Adrenal gland (tissue), 12 donors: ENCODE results near the gene PDE9A. TPM values are rescaled to one million over a fixed set of nuclear protein-coding genes. Genes with fewer than 3 reads are reported as not detected.
A peak's percentile ranks its signal among the peaks of the same experiment; 100 is the strongest.

ENCODE experiments used
- DNase-seq, 7 donors: peaks; one replicate each; pipeline ENCODE4 v3.0.0-alpha.2; 2019 to 2020
- H3K27ac ChIP-seq, 5 donors: fragments of 200-600 bp; sonication (generic) in 4 of 5; 1 replicate in 3 of 5; 2 replicates in 2 of 5; pipeline versions ENCODE4 v1.5.1 to v1.8.0; 2016 to 2020; ENCODE audit warnings: mild to moderate bottlenecking in 1 of 5
- H3K27me3 ChIP-seq: fragments of 200-600 bp; 2 replicates; pipeline ENCODE4 v1.8.0; 2021
- H3K36me3 ChIP-seq, 2 donors: fragments of 200-600 bp; replicated peaks in 1 of 2; 1 replicate in 1 of 2; 2 replicates in 1 of 2; pipeline versions ENCODE4 v1.5.1 to v1.8.0; 2018 to 2022
- H3K4me1 ChIP-seq, 2 donors: fragments of 200-600 bp; replicated peaks in 1 of 2; 1 replicate in 1 of 2; 2 replicates in 1 of 2; pipeline versions ENCODE4 v1.5.1 to v1.8.0; 2018 to 2021
- H3K4me3 ChIP-seq, 4 donors: fragments of 200-600 bp; sonication (generic) in 3 of 4; one replicate each; pipeline ENCODE4 v1.5.1; 2016 to 2018
- H3K9me3 ChIP-seq, 3 donors: fragments of 200-600 bp; sonication (generic) in 1 of 3; replicated peaks in 1 of 3; 1 replicate in 2 of 3; 2 replicates in 1 of 3; pipeline versions ENCODE4 v1.5.1 to v1.8.0; 2016 to 2021
- POLR2A ChIP-seq, 2 donors: fragments of 450-650 bp; IDR thresholded peaks; one replicate each; pipeline ENCODE4 v1.6.1; 2017; ENCODE audit warnings: antibody characterized with exemption in 2 of 2, mild to moderate bottlenecking in 2 of 2, moderate library complexity in 1 of 2
- WGBS, 4 donors: extraction: QIAGEN DNeasy Blood & Tissue Kit in 2 of 4; methylation state at CpG; one replicate each; pipeline versions ENCODE4 v1.1.5 to v1.1.7; 2013 to 2017; 5-methylcytosine and 5-hydroxymethylcytosine counted together
- intact Hi-C, 2 donors: fragments of 100-400 bp; cut with DNase I; formaldehyde crosslinking; loops; one replicate each; pipeline versions ENCODE4 v1.14.1 to v1.15.0; 2022 to 2023
- polyA plus RNA-seq, 3 donors: library from polyadenylated mRNA; stranded (reverse); fragments of 200-250 nt in 2 of 3; fragments of 350-450 nt in 1 of 3; fragmentation: Illumina TruSeq in 1 of 3; extraction: RNeasy Lipid Tissue Mini Kit (QIAGEN cat#74804) in 1 of 3; gene quantifications; one replicate each; pipeline ENCODE4 v1.2.3, GENCODE V29; 2013 to 2014
- total RNA-seq, 9 donors: library from RNA; depleted of rRNA in 4 of 9; stranded (reverse); fragments of >200 nt in 4 of 9; fragments of 120-200 nt in 1 of 9; fragmentation: NEBNext Ultra II Directional in 1 of 9; extraction: Animal tissue kit (Norgen Biotek cat#: 25700) in 1 of 9; gene quantifications; one replicate each; pipeline versions ENCODE4 v1.1.0 to v1.2.4, GENCODE V29; 2013 to 2023
- TF ChIP-seq, protein P1 (sequence below), 6 experiments: fragments of 450-650 bp in 4 of 6; fragments of 200-600 bp in 2 of 6; sonication (generic) in 1 of 6; IDR thresholded peaks; 1 replicate in 5 of 6; 2 replicates in 1 of 6; pipeline versions ENCODE4 v1.5.1 to v1.8.0; 2016 to 2021; ENCODE audit warnings: antibody characterized with exemption in 6 of 6, mild to moderate bottlenecking in 2 of 6, moderate library complexity in 1 of 6
- donor health status: healthy with polysubstance abuse.
- donor health status: Bipolar disorder and iron deficiency.
- donor health status: DM: yes; HTN: yes; CAD: no.
- donor health status: DM: no; HTN: no; CAD: no.
- donor health status: DM: no; HTN: no; CAD: no.
- donor health status: DM: yes; HTN: yes; CAD: no.

Gene PDE9A
- total and polyA plus RNA-seq, 12 donors, result 4.6 to 58.1 (median 19.5) TPM

DNA sequence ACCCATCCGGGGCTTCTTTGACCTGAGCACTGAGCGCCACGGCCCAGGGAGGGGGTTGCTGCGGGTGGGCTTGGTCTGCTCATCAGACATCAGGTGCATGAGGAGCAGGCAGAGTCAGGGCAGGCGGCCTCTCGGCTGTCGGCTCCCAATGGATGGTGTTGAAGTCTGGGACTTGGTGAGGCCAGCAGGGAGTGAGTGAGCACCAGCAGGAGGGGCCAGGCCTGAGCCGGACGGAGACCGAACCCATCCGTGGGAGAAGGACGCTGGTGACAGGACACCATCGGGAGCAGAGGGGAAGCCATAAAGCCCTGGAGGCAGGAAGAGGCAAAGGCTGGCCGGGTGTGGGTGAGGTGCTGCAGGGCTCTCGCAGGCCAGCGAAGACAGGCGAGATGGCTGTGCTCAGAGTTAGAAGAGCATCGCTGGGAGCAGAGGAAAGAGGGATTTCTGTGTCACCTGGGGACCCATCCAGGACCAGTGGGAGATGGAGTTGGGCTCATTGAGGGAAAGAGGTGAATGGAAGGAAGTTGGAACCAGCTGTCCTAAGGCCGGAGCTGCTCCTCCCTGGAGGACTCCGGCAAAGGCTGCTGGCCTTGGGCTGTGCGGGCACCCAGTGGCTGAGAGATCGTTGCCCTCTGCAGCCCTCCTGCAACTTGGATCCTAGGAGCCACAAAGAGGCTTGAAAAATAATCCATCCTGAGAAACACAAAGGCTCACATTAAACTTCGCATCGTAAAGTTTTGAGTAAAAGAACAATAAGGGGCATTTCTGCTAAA, 49.9 kb downstream of the PDE9A start:
- intact Hi-C loops, result no loop called here
- 89 to 94% (median 91%) methylated on average over 24 of the region's 24 CpGs for WGBS, 4 donors
- DNase-seq, result no peak
- Histone ChIP-seq H3K4me3 (no peak overlapping the region), H3K27ac (no peak overlapping the region), H3K9me3 (no peaks in the 10 kb centered on the region), H3K27me3 (no peaks in the 10 kb centered on the region), H3K4me1 (peaks cover 5 to 12% of the 10 kb centered on the region in 2 donors), H3K36me3 (no peaks in the 10 kb centered on the region)
- TF ChIP-seq, protein P1, sequence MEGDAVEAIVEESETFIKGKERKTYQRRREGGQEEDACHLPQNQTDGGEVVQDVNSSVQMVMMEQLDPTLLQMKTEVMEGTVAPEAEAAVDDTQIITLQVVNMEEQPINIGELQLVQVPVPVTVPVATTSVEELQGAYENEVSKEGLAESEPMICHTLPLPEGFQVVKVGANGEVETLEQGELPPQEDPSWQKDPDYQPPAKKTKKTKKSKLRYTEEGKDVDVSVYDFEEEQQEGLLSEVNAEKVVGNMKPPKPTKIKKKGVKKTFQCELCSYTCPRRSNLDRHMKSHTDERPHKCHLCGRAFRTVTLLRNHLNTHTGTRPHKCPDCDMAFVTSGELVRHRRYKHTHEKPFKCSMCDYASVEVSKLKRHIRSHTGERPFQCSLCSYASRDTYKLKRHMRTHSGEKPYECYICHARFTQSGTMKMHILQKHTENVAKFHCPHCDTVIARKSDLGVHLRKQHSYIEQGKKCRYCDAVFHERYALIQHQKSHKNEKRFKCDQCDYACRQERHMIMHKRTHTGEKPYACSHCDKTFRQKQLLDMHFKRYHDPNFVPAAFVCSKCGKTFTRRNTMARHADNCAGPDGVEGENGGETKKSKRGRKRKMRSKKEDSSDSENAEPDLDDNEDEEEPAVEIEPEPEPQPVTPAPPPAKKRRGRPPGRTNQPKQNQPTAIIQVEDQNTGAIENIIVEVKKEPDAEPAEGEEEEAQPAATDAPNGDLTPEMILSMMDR (IDR thresholded peaks at IDR 0.05), result no peak
- TF ChIP-seq POLR2A (IDR thresholded peaks at IDR 0.05), result no peak

DNA sequence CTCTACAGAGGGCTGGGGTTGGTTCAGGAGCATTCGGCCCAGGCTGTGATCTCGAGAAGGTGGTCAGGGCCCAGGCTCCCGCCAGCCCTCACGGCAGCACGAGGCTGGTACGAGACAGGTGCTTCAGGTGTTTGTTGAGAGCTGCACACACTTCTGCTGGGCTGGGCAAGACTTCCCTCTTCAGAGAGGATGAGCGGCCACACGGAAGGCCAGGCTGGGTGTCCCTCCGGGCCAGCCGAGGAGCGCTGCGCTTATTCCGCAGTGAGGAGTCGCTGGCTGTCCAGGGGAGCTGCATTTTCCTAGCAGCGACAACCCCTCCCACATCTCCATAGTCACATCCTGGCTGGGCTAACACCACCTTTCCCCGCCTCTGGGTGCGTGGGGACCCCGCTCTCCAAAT, 50.5 kb downstream of the PDE9A start:
- Histone ChIP-seq H3K27ac (peak overlapping the region in 2 of 5 donors; percentile 34 to 56), H3K4me3 (no peak overlapping the region), H3K9me3 (no peaks in the 10 kb centered on the region), H3K36me3 (no peaks in the 10 kb centered on the region), H3K4me1 (peaks cover 5 to 12% of the 10 kb centered on the region in 2 donors), H3K27me3 (no peaks in the 10 kb centered on the region)
- intact Hi-C loops, result no loop called here
- TF ChIP-seq POLR2A (IDR thresholded peaks at IDR 0.05), result no peak
- TF ChIP-seq, protein P1 (IDR thresholded peaks at IDR 0.05), result no peak
- WGBS, 4 donors, result 78 to 92% (median 89%) methylated on average over 13 to 18 of the region's 18 CpGs
- DNase-seq, result peak in 2 of 7 donors; percentile 15 to 27

DNA sequence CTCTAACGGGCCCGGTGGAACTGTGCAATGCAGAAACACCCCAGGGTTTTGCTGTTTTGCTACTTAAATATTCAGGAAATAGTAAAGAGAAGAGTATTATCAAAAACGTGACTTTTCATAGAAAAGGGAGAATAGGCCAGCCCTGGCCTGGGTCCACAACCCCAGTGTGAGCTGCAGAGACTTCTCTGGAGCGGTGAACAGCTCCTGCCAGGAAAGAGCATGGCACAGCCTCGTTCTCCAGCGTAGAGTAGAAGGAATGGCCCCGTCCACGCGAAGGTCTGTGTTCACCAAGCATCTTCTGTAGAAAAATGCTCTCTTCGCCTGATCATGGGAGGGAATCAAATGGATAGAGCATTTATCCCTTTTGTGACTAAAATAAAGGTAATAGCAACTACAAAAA, 51.4 kb downstream of the PDE9A start:
- 59 to 74% (median 70%) methylated on average over 10 of the region's 10 CpGs for WGBS, 4 donors
- Histone ChIP-seq H3K27me3 (no peaks in the 10 kb centered on the region), H3K36me3 (no peaks in the 10 kb centered on the region), H3K9me3 (no peaks in the 10 kb centered on the region), H3K27ac (peak overlapping the region in 2 of 5 donors; percentile 32 to 56), H3K4me3 (no peak overlapping the region), H3K4me1 (peaks cover 5 to 12% of the 10 kb centered on the region in 2 donors)
- intact Hi-C loops, result no loop called here
- peak in 1 of 7 donors; percentile 42 for DNase-seq
- TF ChIP-seq, protein P1 (IDR thresholded peaks at IDR 0.05), result no peak
- no peak for TF ChIP-seq POLR2A (IDR thresholded peaks at IDR 0.05)

DNA sequence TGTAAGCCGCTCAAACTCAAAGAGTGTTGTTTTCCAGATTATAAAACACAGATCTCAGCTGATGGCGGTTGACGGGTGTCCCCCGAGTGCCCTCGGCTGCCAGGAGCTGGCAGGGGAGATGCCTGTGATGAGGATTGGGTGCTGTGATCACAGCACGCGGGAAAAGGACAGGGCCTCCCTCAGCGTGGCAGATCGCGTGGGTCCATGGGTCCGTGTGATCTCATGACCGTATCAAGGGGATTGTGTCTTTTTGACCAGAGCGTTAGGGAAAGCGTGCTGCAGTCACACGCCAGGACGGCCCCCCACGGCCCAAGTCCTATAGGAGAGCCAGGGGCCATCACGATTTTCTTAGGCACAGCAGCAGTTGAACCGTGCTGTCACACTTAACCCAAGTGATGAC, 51.9 kb downstream of the PDE9A start:
- Histone ChIP-seq H3K27ac (no peak overlapping the region), H3K4me1 (peaks cover 5 to 12% of the 10 kb centered on the region in 2 donors), H3K9me3 (no peaks in the 10 kb centered on the region), H3K27me3 (no peaks in the 10 kb centered on the region), H3K4me3 (no peak overlapping the region), H3K36me3 (no peaks in the 10 kb centered on the region)
- WGBS, 4 donors, result 91 to 98% (median 94%) methylated on average over 13 to 19 of the region's 19 CpGs
- DNase-seq, result peak in 1 of 7 donors; percentile 38
- TF ChIP-seq, protein P1 (IDR thresholded peaks at IDR 0.05), result no peak
- no peak for TF ChIP-seq POLR2A (IDR thresholded peaks at IDR 0.05)
- intact Hi-C loops, result no loop called here
